Thyroid gland (tissue), 4 donors: ENCODE results near the gene NT5C3A.

Source experiments
- POLR2A ChIP-seq, 2 donors: fragments of 450-650 bp; IDR thresholded peaks; one replicate each; pipeline ENCODE4 v1.6.1; 2017; ENCODE audit warnings: antibody characterized with exemption in 2 of 2, mild to moderate bottlenecking in 2 of 2, moderate library complexity in 1 of 2
- TF ChIP-seq, protein P1 (sequence below), 6 experiments: fragments of 200-600 bp in 3 of 6; fragments of 450-650 bp in 3 of 6; sonication (generic) in 3 of 6; IDR thresholded peaks; one replicate each; pipeline ENCODE4 v1.5.1; 2016 to 2019; ENCODE audit warnings: antibody characterized with exemption in 6 of 6, mild to moderate bottlenecking in 2 of 6, inconsistent platforms in 1 of 6, moderate library complexity in 1 of 6

DNA sequence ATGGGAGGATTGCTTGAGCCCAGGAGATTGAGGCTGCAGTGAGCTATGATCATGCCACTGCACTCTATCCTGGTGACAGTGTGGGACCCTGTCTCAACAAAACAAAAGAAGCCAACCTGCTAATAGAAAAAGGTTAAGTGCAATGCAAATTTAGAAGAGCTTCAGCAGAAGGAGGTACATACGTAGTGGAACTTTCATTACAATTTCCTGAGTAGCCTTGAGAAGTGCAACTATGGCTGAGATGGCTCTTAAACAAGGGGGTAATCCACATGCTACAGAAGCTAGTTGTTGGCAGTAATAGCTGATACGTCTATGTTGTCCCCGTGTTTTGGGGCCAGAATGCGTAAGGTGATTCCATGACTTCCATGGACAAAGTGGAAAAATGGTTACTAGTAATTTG, 10.7 kb upstream of the NT5C3A start:
- no peak for TF ChIP-seq POLR2A (IDR thresholded peaks at IDR 0.05)
- TF ChIP-seq, protein P1, sequence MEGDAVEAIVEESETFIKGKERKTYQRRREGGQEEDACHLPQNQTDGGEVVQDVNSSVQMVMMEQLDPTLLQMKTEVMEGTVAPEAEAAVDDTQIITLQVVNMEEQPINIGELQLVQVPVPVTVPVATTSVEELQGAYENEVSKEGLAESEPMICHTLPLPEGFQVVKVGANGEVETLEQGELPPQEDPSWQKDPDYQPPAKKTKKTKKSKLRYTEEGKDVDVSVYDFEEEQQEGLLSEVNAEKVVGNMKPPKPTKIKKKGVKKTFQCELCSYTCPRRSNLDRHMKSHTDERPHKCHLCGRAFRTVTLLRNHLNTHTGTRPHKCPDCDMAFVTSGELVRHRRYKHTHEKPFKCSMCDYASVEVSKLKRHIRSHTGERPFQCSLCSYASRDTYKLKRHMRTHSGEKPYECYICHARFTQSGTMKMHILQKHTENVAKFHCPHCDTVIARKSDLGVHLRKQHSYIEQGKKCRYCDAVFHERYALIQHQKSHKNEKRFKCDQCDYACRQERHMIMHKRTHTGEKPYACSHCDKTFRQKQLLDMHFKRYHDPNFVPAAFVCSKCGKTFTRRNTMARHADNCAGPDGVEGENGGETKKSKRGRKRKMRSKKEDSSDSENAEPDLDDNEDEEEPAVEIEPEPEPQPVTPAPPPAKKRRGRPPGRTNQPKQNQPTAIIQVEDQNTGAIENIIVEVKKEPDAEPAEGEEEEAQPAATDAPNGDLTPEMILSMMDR (IDR thresholded peaks at IDR 0.05), result no peak
